ENCODE results near the gene MAFF.

MAFF gene

DNA sequence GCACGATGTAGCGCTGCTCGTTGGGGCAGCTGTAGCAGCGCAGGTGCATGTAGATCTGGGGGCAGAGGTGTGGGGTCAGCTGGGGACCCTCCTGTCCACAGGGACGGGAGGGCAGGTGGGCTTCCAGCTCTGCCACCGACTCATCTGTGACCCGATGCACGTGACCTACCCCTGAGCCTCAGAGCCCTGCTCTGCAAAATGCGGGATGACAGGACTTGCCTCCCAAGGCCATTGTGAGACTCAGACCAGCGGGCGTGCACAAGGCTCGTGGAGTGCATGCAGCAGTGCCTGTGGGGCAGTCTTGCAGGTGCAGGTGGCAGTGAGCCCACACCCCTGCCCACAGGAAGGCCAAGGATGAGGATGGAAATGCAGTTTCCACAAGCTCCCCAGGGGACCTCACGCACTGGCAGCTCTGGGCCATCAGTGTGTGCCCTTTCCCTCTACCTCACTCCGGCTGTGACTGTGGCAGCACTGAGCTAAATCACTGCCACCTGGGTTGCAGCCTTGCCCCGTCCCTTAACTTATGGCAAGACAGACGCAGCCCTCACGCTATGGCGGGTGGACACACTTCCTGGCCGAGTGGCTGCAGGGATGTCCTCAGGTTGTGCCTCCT lies 44.4 kb downstream of the MAFF start:
- no peak for DNase-seq (ENCODE audit: low spot score)
- POLR2A ChIA-PET (ENCODE audit: low non-redundant PET), result no interaction called here
- CTCF ChIA-PET, result no interaction called here

GRCh38 chr22:38246692-38247091 lies 44.9 kb downstream of the MAFF start:
- DNase-seq (ENCODE audit: low spot score), result no peak
- H3K27ac ChIP-seq, result peak overlapping the region; percentile 64
- ChIA-PET CTCF (no interaction called here), POLR2A (ENCODE audit: low non-redundant PET) (no interaction called here)
- TF ChIP-seq, protein P1, sequence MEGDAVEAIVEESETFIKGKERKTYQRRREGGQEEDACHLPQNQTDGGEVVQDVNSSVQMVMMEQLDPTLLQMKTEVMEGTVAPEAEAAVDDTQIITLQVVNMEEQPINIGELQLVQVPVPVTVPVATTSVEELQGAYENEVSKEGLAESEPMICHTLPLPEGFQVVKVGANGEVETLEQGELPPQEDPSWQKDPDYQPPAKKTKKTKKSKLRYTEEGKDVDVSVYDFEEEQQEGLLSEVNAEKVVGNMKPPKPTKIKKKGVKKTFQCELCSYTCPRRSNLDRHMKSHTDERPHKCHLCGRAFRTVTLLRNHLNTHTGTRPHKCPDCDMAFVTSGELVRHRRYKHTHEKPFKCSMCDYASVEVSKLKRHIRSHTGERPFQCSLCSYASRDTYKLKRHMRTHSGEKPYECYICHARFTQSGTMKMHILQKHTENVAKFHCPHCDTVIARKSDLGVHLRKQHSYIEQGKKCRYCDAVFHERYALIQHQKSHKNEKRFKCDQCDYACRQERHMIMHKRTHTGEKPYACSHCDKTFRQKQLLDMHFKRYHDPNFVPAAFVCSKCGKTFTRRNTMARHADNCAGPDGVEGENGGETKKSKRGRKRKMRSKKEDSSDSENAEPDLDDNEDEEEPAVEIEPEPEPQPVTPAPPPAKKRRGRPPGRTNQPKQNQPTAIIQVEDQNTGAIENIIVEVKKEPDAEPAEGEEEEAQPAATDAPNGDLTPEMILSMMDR (conservative IDR thresholded peaks at IDR 0.05; ENCODE audit: low read depth), result no peak

More for the DNA sequence above, 44.4 kb downstream of the MAFF start:
- TF ChIP-seq, protein P1 (conservative IDR thresholded peaks at IDR 0.05; ENCODE audit: low read depth), result no peak
- peak overlapping the region; percentile 64 for H3K27ac ChIP-seq

DNA sequence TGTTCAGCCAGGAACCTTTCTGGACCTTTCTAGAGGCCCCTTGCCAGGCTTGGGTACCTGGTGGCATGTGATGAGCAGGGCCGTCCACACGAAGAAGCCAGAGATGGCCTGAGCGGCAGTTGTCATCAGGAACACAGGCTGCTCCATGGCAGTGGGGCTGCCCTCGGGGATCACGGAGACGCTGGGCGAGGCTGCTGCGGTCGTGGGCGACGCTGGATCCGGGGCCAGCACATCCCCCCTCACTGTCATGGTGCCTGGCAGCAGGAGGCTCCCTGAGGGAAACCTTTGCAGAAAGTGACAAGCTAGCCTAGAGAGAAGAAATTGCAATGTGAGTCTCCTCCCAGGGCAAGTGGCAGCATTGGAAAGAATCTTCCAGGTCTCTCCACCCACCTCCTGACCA lies 45.9 kb downstream of the MAFF start:
- ChIA-PET CTCF (no interaction called here), POLR2A (ENCODE audit: low non-redundant PET) (no interaction called here)
- TF ChIP-seq, protein P1 (conservative IDR thresholded peaks at IDR 0.05; ENCODE audit: low read depth), result no peak
- DNase-seq (ENCODE audit: low spot score), result no peak
- peak overlapping the region; percentile 64 for H3K27ac ChIP-seq

DNA sequence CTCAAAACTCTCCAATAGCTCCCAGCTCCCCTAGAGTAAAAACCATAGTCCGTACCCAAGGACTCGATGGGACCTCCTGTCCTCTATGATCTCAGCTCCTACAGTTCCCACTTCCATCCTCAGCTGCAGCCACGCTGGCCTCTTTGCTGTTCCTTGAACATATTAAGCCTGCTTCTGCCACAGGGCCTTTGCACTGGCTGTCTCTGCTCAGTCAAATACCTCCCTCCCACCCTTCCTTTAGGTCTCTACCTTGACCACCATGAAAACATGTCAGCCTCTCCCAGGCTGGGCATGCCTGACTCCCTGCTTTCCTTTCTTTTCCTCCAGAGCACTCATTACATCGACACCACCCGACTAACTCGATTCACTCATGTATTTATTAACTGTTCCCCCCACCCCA lies 46.5 kb downstream of the MAFF start:
- peak overlapping the region; percentile 64 for H3K27ac ChIP-seq
- TF ChIP-seq, protein P1 (conservative IDR thresholded peaks at IDR 0.05; ENCODE audit: low read depth), result no peak
- POLR2A ChIA-PET (ENCODE audit: low non-redundant PET), result no interaction called here
- CTCF ChIA-PET, result no interaction called here
- DNase-seq (ENCODE audit: low spot score), result no peak

DNA sequence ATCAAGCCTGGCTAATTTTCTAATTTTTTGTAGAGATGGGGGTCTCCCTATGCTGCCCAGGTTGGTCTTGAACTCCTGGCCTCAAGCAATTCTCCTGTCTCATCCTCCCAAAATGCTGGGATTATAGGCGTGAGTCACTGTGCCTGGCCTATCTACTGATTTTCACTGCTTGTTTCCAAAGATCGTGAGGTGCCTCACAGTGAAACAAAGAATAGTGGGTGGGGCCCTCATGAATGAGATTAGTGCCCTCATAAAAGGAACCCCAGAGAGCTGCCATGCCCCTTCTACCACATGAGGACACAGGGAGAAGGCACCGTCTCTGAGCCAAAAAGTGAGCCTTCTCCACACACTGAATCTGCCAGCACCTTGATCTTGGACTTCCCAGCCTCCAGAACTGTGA lies 47.5 kb downstream of the MAFF start:
- peak overlapping the region; percentile 64 for H3K27ac ChIP-seq
- ChIA-PET CTCF (no interaction called here), POLR2A (ENCODE audit: low non-redundant PET) (no interaction called here)
- DNase-seq (ENCODE audit: low spot score), result no peak
- TF ChIP-seq, protein P1 (conservative IDR thresholded peaks at IDR 0.05; ENCODE audit: low read depth), result no peak

DNA sequence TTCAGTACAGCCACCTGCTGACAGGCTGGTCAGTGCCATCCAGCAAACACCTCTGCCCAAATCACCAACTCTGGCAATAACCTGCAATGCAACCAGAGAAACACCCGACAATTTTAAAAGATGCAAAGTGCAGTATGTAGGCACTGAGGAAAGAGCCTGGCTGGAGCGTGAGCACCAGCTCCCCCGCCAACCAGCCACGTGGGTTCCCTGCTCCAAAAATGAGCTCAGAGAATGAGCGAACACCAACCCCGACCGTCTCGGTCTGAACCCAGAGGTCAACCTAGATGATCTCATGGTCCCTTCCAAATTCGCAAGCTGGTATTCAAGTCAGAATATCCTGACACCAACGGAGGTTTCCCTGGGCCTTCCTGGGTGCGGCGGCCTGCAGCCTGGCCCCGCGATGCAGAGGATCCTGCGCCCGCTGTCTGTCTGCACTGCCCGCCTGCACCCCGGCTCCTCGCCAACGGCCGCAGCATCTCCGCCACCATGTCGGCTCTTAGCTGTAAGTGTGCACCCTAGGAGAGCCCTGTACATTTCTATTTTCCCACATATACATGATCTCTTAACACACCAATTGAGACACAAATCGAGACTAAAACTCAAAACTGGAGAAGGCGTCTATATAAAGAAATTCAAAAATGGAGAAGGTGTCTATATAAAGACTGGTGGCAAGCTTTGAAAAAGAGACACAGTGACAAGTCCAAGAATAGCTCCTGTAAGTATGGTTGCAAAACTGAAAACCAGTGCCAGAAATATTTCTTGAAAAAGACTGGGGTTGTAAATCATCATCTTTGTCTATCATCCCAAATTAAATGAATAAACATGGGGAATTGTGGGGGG lies 48.2 kb downstream of the MAFF start:
- ChIA-PET POLR2A (ENCODE audit: low non-redundant PET) (no interaction called here), CTCF (no interaction called here)
- TF ChIP-seq, protein P1 (conservative IDR thresholded peaks at IDR 0.05; ENCODE audit: low read depth), result no peak
- H3K27ac ChIP-seq, result 0 out of 2 replicates have a peak overlapping the region, but pooled peaks have one; percentile 64
- DNase-seq (ENCODE audit: low spot score), result no peak
